Activated CD8-positive, alpha-beta memory T cell treated with anti-CD3 and anti-CD28 coated beads for 4 hours (primary cell): Measurements from ENCODE around the gene SYT14.
"Not testable (repeated sequence)": the region's sequence is repeated elsewhere in the genome, so short reads cannot be mapped to it uniquely, and the experiment has no call there.

ENCODE experiments used
- DNase-seq, 2 donors: peaks; one replicate each; pipeline ENCODE4 v3.0.0-alpha.2; 2020; ENCODE audit warnings: low read depth in 2 of 2

Gene SYT14

DNA sequence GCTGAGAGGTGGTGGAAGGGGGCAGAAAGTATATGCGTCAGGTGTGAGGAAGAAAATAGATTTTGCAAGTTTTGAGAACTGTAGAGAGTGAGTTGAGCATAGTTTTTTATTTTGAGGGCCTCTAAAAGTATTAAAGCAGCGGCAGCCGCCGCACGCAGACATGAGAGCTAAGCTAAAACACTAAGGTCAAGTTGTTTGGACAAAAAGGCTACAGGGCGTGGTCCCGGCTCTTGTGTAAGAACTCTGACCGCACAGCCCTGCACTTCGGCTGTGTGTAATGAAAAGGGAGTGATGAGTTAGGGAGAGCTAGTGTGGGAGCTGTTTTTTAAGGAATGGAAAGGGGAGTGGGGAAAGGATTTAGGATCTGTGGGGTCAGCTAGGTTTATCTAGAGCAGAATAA lies 174.9 kb downstream of the SYT14 start:
- DNase-seq = not testable (repeated sequence)

DNA sequence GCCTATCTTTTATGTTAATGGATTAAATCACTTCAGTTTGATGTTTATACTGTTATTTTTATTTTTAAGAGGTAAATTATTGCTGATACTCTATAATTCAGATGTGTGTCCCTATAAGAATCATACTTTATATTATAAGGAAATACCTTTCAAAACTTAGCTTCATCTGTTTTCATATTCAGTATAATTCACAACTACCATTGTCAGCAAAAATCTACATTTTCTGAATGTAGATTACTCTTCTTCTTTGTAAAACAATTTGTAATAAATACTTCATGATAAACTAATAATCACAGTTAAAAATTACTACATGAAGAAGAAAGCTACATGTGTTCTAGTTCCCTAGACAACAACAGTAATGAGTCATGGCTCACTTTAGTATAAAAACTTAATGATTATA lies 179.2 kb downstream of the SYT14 start:
- no peak for DNase-seq

DNA sequence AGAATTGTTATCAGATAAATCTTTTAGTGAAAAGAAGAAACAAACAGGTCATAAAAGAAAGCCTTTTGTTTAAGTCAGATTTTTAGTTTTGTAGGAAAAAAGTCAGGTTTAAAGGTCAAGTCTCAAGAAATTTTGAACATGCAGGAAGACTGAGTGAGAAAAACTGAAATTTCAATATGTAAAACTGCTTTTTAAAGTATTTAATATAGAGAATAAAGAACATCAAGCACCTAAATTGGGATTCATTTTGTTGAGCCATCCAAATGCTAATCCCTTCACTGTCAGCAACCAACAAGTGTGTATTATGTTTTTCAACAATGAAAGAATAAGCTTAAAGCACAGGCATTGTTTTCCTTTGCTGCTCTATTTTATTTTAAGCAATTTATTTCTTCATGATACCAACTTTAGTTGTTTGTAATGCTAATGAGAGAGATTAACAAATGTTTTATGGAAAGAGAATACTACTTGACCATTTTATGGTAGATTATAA lies 179.7 kb downstream of the SYT14 start:
- DNase-seq = no peak

DNA sequence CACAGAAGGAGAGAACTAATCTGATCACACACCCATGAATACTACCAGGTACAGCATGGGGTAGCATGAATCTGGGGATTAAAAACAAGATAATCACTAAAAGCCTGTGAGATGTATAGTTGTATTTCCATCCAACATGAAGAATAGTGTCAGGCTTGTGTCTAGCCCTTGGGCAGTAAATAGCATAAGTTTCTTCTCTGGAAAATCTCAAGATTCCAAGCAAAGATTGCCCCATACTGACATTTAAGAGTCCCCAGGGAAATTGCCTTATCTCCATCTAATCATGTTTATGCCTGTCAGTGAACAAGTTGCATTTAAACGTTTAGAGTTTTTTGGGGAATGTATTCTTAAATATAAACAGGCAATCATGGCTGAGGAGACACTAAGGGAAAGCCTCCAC lies 185.4 kb downstream of the SYT14 start:
- no peak for DNase-seq

DNA sequence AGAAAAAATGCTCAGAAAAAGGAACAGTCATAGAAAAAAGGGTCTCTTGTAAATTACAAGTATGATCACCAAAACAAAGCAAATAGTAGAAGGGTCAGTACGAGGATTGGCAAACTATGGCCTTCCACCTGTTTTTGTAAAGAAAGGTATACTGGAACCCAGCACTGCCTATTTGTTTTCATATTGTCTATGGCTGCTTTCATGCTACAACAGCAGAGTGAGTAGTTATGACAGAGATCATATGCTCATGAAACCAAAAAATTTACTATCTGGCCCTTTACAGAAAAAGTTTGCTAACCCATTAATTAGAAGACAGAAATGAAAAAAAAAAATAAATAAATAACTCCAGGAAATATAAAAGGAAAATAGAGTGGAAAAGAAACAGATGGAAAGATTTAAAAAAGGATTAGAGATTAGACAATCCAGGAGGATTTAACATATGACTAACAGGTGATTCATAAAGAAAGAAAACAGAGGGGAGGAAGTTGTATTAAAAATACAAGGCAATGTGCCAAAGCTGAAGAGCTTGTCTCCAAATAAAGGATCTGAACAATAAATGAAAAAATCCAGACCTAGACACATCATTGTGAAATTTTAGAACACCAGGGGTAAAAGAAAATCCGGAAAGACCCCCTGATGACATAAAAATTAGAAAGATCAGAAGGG lies 186.0 kb downstream of the SYT14 start:
- no peak for DNase-seq

DNA sequence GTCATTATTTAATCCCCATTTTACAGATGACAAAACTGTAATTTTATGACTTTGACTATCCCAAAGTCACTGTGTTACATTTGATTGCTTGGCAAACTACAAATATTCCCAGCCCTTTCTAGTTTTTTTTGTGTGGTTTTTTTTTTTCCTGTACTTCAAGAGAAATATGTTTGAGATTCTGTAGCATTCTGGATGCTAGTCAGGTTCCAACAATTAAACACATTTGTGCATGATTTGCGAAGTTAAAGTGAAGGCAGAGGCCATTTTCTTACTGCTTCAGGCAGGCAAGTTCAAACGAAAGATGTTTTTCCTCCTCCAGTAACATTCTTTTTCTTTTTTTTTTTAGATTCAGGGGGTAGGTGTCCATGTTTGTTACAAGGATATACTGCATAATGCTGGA lies 186.7 kb downstream of the SYT14 start:
- DNase-seq = no peak

DNA sequence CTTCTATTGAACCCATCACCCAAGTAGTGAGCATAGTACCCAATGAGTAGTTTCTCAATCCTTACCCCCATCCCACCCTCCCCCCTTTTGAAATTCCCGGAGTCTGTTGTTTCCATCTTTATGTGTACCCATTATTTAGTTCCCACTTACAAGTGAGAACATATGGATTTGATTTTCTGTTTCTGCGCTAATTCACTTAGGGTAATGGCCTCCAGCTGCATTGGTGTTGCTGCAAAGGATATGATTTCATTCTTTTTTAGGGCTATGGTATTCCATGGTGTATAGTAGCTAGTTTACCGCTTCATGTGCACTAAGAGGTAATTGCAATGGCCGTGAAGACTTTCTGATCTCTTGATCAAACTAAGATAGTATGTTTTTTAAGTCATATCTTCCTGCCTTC lies 187.1 kb downstream of the SYT14 start:
- DNase-seq = no peak

DNA sequence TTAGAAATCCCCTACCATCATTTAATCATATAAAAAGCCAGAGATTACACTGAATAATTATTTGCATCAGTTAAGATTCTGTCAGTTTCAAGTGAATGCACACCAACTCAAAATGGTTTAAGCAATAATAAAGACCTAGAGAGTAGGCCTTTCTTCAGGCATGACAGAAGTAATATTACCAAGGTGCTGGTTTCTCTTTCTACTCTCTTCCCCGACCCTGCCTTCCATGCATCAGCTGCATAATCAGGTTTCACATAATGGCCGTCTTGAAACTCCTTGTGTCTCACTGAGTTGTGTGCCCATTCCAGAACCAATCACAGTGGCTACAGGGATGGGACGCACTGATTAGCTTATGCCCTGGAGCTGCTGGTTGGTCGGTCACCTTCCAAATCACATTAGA lies 191.1 kb downstream of the SYT14 start:
- no peak for DNase-seq

DNA sequence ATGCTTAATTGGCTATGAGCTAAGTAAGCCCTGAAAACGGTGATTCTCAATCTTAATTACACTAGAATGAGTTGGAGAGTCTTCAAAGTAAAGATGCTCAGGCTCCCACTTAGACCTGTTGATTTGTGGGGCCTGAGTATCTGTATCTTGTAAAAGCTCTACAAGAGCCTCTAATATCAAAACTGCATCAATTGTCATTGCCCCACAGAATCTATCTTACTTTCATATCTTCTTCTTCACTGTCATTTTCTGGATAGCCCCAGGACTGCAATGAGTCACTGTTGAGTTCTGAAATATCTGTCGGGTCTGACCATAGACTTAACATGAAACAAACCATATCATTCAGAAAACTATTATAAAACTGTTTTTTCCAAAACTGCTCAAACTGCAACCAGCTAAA lies 191.7 kb downstream of the SYT14 start:
- DNase-seq = no peak

DNA sequence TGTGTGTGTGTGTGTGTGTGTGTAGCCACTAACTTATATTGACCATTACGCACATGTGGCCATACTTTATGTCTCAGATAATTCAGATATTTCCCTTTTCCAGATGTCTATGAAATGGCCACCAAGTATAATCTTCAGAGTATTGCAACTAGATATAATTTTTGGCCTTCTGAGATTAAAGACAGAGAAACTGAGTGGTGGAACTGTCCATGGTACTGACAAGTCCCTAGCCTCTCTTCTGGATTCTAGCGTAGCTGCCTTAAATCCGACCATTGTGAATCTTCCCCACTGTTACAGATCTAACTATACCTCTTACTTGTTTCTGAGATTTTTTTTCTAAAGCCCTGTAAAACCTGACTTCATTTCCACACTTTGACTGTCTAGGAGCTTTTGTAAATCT lies 194.6 kb downstream of the SYT14 start:
- DNase-seq = no peak

DNA sequence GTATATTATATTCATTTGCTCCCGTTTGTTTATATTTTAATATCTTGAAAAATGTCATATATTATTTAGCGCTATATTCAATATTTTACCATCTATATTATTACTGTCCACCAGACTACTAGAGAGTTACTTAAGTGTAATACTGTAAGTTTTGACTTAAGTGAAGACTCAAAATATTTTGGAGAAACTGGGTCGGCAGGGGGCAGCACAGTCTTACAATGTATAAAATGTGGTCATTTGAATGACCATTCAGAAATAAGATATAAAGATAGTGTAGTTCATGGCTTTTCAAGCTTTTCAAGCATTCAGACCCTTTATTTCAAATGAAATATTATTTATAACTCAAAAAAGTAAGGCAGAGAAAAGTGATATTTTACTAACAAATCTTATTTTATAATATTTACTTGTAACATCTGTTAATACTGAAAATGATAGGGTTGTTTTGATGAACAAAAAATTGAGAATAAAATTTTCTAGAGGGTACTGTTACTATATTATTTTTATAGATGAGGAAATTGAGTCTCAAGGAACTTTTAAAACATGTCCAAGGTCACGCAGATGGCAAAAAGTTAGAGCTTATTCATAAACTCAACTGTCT lies 205.5 kb downstream of the SYT14 start:
- DNase-seq = peak in 1 of 2 donors; percentile 2

DNA sequence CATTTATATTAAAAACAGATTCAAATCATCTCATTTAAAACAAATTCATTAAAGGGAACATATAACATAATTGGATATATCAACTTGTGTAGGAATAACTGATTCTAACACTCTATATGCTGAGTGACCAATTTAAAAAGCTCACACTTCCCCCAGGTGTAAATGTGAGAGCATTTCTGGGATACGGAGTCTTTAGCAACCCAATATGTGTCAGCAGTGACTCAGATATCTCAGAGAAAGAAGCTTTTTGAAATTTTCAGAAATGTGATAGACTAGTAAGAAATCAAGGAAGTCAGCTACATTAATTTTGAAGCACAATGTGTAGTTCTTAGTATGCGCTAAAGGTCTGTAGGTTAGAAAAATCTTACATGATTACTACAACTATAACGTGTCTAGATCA lies 206.7 kb downstream of the SYT14 start:
- no peak for DNase-seq

DNA sequence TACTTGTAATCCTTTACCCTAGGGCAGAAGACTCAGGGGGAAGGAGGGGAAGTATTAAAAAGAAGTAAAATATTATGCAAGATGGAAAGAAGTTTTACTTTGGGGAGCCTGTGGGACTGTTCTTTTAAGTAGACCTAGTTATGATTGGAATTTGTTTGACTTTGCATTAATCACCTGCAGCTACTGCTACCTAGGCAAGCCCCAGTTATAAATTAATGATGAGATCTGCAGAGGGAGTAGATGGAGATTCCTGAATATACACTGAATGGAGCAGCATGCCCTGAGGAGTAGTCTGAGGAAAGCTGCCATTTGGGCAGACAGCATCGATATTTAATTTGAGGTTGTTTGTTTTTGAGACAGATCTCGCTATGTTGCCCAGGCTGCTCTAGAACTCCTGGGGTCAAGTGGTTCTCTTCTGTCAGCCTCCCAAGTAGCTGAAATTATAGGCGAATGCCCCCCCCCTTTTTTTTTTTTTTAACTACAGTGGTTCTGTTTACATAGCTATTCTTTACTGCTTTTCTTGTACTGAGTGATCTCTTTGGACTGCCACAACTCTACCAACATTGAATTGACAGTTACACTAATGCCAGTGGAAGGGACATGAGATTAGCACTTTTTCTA lies 213.1 kb downstream of the SYT14 start:
- no peak for DNase-seq

DNA sequence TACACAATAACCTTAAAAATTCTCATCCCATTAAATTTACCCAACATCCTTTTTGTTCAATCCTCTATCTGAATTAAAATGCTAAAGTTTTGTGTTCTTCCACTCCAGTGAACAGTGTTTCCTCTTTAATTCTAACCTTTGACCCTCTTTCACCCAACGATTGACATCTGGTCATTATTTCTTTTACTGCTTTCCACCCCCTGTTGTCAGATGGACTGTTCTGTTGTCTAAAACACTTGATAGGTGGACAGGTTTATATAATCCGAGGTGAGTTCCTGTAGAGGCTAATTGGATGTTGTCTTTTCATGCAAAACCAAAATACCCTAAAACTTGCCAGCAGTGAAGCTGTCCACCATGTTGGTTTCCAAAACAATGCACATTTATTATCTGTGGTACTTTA lies 221.2 kb downstream of the SYT14 start:
- no peak for DNase-seq

DNA sequence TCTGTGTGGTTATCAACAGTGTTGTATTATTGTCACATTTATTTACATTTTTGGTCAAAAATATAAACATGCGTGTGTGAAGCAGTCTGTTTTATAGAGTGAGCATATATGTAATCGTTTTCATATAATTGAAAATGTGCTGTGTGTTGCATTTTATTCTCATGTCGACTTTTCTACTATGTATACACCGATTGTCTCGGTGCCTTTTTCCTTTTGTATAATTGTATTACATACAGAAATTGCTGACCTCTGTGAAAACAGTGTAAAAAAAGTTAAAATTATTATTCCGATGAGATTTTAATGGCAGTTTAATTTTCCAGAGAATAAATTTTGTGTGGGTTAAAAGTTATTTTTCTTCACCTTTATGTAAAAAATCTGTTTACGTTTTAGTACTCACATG lies 232.2 kb downstream of the SYT14 start:
- no peak for DNase-seq

DNA sequence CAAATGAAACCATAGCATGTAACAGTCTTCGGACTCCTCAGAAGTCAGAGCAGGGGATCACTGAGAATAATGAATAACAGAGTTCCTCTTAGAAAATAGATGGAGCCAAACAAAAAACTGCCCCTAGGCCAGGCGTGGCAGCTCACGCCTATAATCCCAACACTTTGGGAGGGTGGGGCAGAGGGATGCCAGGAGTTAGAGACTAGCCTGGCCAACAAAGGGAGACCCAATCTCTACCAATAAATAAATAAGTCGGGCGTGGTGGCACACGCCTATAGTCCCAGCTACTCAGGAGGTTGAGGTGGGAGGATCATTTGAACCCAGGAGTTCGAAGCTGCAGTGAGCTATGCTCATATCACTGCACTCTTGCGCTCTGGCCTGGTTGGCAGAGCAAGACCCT lies 236.1 kb downstream of the SYT14 start:
- no peak for DNase-seq

DNA sequence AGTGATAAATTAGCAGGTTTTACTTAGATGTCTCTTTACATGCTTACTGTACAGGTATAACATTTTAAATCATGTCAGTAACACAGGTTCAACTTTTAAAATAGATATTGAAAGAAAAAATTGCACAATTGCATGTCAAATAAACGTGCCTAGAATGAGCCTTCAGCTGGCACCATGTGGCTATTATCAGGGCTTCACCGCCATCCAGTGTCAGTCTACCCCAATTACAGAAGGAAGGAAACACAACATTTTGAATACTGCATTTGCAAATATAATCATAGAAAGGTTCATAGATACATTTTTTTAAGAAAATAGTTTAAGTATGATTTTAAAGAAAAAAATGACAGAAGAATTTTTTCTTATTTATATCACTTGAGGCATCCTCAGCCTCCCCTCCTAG lies 247.0 kb downstream of the SYT14 start:
- DNase-seq = no peak

DNA sequence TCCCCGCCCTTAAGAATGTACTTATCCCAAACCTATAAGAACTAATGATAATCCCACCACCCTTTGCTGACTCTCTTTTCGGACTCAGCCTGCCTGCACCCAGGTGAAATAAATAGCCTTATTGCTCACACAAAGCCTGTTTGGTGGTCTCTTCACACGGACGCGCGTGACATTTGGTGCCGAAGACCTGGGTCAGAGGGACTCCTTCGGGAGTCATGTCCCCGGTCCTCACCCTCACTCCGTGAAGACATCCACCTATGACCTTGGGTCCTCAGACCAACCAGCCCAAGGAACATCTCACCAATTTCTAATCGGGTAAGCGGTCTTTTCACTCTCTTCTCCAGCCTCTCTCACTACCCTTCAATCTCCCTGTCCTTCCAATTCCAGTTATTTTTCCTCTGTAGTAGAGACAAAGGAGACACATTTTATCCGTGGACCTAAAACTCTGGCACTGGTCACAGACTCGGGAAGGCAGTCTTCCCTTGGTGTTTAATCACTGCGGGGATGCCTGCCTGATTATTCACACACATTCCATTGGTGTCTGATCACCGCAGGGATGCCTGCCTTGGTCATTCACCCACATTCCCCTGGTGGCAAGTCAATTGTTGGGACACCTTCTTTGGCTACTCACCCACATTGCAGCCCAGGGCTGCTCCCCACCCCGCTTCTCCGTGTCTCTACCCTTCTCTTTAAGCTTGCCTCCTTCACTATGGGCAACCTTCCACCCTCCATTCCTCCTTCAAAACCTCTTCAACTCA lies 250.0 kb downstream of the SYT14 start:
- not testable (repeated sequence) for DNase-seq

DNA sequence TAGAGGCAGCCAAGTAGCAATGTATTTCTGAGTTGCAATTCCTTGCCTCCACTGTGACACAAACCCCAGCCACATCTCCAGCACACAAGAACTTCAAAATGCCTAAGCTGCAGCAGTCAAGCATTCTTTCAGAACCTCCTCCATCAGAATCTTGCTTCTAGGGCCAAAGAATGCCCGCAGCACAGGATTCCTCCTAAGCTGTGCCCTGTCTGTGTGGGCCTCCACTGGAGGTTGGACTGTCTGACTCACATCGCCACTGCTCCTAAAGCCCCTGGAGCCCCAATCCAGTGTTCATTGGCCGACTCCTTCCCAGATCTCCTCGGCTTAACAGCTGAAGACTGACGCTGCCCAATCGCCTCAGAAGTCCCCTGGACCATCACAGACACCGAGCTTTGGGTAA lies 251.4 kb downstream of the SYT14 start:
- no peak for DNase-seq

DNA sequence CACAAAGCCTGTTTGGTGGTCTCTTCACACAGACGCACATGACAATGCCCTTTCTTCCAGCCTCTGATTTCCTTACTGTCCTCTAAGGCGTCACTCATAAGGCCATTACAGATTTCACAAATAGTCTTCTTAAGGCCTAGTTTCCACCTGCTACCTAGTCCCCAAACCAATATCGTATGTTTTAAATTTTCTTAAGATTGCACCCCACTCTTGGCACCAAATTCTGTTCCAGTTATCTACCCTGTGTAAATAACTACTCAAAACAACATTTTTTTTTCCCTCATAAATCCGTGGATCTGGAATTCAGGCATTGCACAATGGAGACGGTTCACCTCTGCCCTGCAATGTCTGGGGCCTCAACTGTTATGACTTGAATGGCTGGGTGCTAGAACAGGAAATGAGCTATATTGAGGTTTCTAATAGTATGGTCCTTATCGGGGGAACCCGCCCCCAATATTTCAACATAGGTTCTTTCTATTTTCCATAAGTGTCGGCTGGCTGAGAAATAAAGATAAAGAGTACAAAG lies 257.7 kb downstream of the SYT14 start:
- DNase-seq = no peak

DNA sequence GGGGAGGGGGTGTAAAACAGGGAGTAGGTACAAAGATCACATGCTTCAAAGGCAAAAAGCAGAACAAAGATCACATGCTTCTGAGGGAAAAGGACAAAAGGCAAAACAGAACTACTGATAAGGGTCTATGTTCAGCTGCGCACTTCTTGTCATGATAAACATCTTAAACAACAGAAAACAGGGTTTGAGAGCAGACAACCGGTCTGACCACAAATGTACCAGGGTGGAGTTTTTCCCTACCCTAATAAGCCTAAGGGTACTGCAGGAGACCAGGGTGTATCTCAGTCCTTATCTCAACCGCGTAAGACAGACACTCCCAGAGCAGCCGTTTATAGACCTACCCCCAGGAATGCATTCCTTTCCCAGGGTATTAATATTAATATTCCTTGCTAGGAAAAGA lies 258.2 kb downstream of the SYT14 start:
- not testable (repeated sequence) for DNase-seq

DNA sequence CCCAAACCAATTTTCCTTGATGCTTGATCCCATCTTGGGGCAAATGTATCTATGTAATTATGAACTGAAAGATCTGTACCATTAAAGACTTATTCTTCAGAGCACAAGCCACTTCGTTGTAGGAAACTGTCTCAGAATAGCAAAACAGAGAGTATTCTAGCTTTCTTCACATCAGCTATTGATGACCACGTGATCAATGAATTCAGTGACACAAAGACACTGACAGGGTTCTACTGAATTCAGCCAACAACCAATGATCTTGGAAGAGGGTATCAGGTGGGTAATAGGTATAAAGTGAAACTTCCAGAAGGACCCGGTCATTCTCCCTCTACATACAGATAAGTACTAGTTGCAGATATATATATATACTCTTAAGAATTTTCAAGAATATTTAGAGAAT lies 260.8 kb downstream of the SYT14 start:
- no peak for DNase-seq
